Measurements from ENCODE around the gene EFCAB11. TPM values are rescaled to one million over a fixed set of nuclear protein-coding genes. Genes with fewer than 3 reads are reported as not detected.

Gene EFCAB11
- total and polyA plus RNA-seq, 2 experiments from 2014 or later = 7.7 to 24.6 TPM

DNA sequence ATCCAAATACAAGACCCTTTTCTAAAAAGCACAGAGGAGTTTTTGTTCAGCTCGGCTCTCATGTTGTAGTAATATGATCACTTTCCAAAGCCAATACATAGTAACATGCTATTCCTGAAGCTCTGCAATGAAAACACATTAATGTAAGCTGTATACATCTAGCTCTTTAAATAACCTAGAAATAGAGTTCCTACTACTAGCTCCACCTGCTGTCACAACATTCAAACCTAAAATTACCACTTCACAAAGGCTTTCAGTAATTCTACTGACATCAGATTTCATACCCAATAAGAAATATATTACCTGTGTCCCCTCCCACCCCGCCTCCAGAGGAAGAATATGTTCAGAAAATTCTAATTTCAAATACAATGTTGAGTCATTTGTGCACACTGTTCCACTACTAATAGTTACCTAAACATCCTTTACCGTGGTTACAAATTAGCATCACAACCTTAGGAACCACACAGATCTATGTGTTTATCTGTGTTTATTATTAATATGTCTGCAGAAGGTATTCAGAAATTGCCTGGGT is 17.8 kb downstream of the EFCAB11 start:
- H3K4me2 ChIP-seq = no peak overlapping the region
- no peak overlapping the region for H3K27ac ChIP-seq (ENCODE audit: low read depth)
- no peaks in the 10 kb centered on the region for H3K36me3 Mint-ChIP-seq (ENCODE audit: low read depth)
- no peak overlapping the region for H3K4me3 Mint-ChIP-seq
- H3K27me3 ChIP-seq (ENCODE audit: insufficient read depth) = no peaks in the 10 kb centered on the region
- no peaks in the 10 kb centered on the region for H3K9me3 Mint-ChIP-seq
- H3K4me1 ChIP-seq (ENCODE audit: insufficient read depth) = peaks cover 5% of the 10 kb centered on the region; the same call in 1 of the 2 replicates
- H3K27ac Mint-ChIP-seq = no peak overlapping the region
- H3K27me3 Mint-ChIP-seq (ENCODE audit: insufficient read depth, low read depth, poor library complexity) = peaks cover 1% of the 10 kb centered on the region
- DNase-seq (ENCODE audit: low spot score) (no peak), ATAC-seq (no peak)
- no peak overlapping the region for H3K4me3 ChIP-seq
- H3K79me2 ChIP-seq (replicated peaks; ENCODE audit: insufficient read depth) = no peaks in the 10 kb centered on the region
- TF ChIP-seq, protein P1, sequence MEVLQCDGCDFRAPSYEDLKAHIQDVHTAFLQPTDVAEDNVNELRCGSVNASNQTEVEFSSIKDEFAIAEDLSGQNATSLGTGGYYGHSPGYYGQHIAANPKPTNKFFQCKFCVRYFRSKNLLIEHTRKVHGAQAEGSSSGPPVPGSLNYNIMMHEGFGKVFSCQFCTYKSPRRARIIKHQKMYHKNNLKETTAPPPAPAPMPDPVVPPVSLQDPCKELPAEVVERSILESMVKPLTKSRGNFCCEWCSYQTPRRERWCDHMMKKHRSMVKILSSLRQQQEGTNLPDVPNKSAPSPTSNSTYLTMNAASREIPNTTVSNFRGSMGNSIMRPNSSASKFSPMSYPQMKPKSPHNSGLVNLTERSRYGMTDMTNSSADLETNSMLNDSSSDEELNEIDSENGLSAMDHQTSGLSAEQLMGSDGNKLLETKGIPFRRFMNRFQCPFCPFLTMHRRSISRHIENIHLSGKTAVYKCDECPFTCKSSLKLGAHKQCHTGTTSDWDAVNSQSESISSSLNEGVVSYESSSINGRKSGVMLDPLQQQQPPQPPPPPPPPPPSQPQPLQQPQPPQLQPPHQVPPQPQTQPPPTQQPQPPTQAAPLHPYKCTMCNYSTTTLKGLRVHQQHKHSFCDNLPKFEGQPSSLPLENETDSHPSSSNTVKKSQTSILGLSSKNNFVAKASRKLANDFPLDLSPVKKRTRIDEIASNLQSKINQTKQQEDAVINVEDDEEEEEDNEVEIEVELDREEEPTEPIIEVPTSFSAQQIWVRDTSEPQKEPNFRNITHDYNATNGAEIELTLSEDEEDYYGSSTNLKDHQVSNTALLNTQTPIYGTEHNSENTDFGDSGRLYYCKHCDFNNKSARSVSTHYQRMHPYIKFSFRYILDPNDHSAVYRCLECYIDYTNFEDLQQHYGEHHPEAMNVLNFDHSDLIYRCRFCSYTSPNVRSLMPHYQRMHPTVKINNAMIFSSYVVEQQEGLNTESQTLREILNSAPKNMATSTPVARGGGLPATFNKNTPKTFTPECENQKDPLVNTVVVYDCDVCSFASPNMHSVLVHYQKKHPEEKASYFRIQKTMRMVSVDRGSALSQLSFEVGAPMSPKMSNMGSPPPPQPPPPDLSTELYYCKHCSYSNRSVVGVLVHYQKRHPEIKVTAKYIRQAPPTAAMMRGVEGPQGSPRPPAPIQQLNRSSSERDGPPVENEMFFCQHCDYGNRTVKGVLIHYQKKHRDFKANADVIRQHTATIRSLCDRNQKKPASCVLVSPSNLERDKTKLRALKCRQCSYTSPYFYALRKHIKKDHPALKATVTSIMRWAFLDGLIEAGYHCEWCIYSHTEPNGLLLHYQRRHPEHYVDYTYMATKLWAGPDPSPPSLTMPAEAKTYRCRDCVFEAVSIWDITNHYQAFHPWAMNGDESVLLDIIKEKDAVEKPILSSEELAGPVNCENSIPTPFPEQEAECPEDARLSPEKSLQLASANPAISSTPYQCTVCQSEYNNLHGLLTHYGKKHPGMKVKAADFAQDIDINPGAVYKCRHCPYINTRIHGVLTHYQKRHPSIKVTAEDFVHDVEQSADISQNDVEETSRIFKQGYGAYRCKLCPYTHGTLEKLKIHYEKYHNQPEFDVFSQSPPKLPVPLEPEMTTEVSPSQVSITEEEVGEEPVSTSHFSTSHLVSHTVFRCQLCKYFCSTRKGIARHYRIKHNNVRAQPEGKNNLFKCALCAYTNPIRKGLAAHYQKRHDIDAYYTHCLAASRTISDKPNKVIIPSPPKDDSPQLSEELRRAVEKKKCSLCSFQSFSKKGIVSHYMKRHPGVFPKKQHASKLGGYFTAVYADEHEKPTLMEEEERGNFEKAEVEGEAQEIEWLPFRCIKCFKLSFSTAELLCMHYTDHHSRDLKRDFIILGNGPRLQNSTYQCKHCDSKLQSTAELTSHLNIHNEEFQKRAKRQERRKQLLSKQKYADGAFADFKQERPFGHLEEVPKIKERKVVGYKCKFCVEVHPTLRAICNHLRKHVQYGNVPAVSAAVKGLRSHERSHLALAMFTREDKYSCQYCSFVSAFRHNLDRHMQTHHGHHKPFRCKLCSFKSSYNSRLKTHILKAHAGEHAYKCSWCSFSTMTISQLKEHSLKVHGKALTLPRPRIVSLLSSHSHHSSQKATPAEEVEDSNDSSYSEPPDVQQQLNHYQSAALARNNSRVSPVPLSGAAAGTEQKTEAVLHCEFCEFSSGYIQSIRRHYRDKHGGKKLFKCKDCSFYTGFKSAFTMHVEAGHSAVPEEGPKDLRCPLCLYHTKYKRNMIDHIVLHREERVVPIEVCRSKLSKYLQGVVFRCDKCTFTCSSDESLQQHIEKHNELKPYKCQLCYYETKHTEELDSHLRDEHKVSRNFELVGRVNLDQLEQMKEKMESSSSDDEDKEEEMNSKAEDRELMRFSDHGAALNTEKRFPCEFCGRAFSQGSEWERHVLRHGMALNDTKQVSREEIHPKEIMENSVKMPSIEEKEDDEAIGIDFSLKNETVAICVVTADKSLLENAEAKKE (CRISPR knock-in tag; IDR thresholded peaks at IDR 0.05) = no peak
- TF ChIP-seq, protein P2, sequence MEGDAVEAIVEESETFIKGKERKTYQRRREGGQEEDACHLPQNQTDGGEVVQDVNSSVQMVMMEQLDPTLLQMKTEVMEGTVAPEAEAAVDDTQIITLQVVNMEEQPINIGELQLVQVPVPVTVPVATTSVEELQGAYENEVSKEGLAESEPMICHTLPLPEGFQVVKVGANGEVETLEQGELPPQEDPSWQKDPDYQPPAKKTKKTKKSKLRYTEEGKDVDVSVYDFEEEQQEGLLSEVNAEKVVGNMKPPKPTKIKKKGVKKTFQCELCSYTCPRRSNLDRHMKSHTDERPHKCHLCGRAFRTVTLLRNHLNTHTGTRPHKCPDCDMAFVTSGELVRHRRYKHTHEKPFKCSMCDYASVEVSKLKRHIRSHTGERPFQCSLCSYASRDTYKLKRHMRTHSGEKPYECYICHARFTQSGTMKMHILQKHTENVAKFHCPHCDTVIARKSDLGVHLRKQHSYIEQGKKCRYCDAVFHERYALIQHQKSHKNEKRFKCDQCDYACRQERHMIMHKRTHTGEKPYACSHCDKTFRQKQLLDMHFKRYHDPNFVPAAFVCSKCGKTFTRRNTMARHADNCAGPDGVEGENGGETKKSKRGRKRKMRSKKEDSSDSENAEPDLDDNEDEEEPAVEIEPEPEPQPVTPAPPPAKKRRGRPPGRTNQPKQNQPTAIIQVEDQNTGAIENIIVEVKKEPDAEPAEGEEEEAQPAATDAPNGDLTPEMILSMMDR (conservative IDR thresholded peaks at IDR 0.05; ENCODE audit: low read depth in 2 of 2) = no peak; a peak in 1 of 4 replicates
- TF ChIP-seq JUNB (IDR thresholded peaks at IDR 0.05; ENCODE audit: unreplicated experiment) (no peak), ZNF114 (CRISPR knock-in tag; IDR thresholded peaks at IDR 0.05) (no peak), ZNF331 (CRISPR knock-in tag; IDR thresholded peaks at IDR 0.05; ENCODE audit: low read depth) (no peak), NANOG (IDR thresholded peaks at IDR 0.05; ENCODE audit: borderline replicate concordance) (no peak), STAT1 (IDR thresholded peaks at IDR 0.05; ENCODE audit: unreplicated experiment) (no peak), EZH2phosphoT487 (IDR thresholded peaks at IDR 0.05; ENCODE audit: unreplicated experiment) (no peak), POLR2AphosphoS5 (IDR thresholded peaks at IDR 0.05; ENCODE audit: low read depth) (no peak), CREB1 (CRISPR knock-in tag; IDR thresholded peaks at IDR 0.05; ENCODE audit: low read depth) (no peak)
- TF ChIP-seq, protein P3, sequence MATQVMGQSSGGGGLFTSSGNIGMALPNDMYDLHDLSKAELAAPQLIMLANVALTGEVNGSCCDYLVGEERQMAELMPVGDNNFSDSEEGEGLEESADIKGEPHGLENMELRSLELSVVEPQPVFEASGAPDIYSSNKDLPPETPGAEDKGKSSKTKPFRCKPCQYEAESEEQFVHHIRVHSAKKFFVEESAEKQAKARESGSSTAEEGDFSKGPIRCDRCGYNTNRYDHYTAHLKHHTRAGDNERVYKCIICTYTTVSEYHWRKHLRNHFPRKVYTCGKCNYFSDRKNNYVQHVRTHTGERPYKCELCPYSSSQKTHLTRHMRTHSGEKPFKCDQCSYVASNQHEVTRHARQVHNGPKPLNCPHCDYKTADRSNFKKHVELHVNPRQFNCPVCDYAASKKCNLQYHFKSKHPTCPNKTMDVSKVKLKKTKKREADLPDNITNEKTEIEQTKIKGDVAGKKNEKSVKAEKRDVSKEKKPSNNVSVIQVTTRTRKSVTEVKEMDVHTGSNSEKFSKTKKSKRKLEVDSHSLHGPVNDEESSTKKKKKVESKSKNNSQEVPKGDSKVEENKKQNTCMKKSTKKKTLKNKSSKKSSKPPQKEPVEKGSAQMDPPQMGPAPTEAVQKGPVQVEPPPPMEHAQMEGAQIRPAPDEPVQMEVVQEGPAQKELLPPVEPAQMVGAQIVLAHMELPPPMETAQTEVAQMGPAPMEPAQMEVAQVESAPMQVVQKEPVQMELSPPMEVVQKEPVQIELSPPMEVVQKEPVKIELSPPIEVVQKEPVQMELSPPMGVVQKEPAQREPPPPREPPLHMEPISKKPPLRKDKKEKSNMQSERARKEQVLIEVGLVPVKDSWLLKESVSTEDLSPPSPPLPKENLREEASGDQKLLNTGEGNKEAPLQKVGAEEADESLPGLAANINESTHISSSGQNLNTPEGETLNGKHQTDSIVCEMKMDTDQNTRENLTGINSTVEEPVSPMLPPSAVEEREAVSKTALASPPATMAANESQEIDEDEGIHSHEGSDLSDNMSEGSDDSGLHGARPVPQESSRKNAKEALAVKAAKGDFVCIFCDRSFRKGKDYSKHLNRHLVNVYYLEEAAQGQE (IDR thresholded peaks at IDR 0.05; ENCODE audit: unreplicated experiment) = no peak
- TF ChIP-seq, protein P4, sequence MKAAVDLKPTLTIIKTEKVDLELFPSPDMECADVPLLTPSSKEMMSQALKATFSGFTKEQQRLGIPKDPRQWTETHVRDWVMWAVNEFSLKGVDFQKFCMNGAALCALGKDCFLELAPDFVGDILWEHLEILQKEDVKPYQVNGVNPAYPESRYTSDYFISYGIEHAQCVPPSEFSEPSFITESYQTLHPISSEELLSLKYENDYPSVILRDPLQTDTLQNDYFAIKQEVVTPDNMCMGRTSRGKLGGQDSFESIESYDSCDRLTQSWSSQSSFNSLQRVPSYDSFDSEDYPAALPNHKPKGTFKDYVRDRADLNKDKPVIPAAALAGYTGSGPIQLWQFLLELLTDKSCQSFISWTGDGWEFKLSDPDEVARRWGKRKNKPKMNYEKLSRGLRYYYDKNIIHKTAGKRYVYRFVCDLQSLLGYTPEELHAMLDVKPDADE (IDR thresholded peaks at IDR 0.05) = no peak
- H3F3A ChIP-seq (replicated peaks; ENCODE audit: low read depth) = no peaks in the 10 kb centered on the region
- H3K9me2 ChIP-seq (ENCODE audit: insufficient read depth) = no peaks in the 10 kb centered on the region
- peaks cover 13% of the 10 kb centered on the region for H3K4me1 Mint-ChIP-seq
- peaks cover 2% of the 10 kb centered on the region; the same call in 1 of the 2 replicates for H4K20me1 ChIP-seq (replicated peaks; ENCODE audit: insufficient read depth)
- no peaks in the 10 kb centered on the region for H3K36me3 ChIP-seq (ENCODE audit: insufficient read depth)
- no peak overlapping the region for H2AFZ ChIP-seq

Measured in GM23338 (cell line).